IMR-90 (cell line): Measurements from ENCODE around the gene SLC38A3. TPM values are rescaled to one million over a fixed set of nuclear protein-coding genes. Genes with fewer than 3 reads are reported as not detected.
A peak's percentile ranks its signal among the peaks of the same experiment; 100 is the strongest.

Experiments used
- ATAC-seq: fragments of 200-7000 bp; cut with Tn5 transposase; 2 replicates; pipeline ENCODE4 v1.9.1; 2020; ENCODE audit warnings: low read depth, mild to moderate bottlenecking, moderate library complexity
- BruUV-seq: library from RNA; stranded (reverse); fragments of 400-500 nt; replicated peaks from 2 replicates; lab custom pipeline; 2021; lab: Mats Ljungman, UMichigan
- CTCF ChIA-PET: fragments of 300-600 bp; formaldehyde crosslinking; extraction: SDS; loops from one replicate; lab custom pipeline; 2021; ENCODE audit warnings: antibody characterized with exemption; lab: Yijun Ruan, JAX
- POLR2A ChIA-PET: fragments of 300-600 bp; sonication (Branson Sonifier 250); formaldehyde crosslinking; loops from one replicate; lab custom pipeline; 2022; ENCODE audit warnings: antibody characterized with exemption; ENCODE audit not compliant: unreplicated experiment; lab: Charles Lee
- DNase-seq: peaks from one replicate; pipeline ENCODE4 v3.0.0; 2013
- H2AFZ ChIP-seq: replicated peaks from 2 replicates; pipeline ENCODE3; 2013; ENCODE audit warnings: low read length, mild to moderate bottlenecking; ENCODE audit not compliant: poor library complexity
- H2AK5ac ChIP-seq: 2 replicates; pipeline ENCODE4 v1.6.1; 2013; ENCODE audit warnings: low read depth, low read length, inconsistent platforms
- H2AK9ac ChIP-seq: replicated peaks from 2 replicates; pipeline ENCODE3; 2013; ENCODE audit warnings: mild to moderate bottlenecking, low read depth, low read length, moderate library complexity; ENCODE audit not compliant: poor library complexity
- H2BK120ac ChIP-seq: 2 replicates; pipeline ENCODE4 v1.6.1; 2013; ENCODE audit warnings: low read depth, low read length, inconsistent platforms
- H2BK15ac ChIP-seq: 3 replicates; pipeline ENCODE4 v1.6.1; 2013; ENCODE audit warnings: low read depth, low read length, inconsistent platforms
- H2BK20ac ChIP-seq: 2 replicates; pipeline ENCODE4 v1.6.1; 2013; ENCODE audit warnings: low read depth, mild to moderate bottlenecking, inconsistent platforms, low read length, moderate library complexity
- H2BK5ac ChIP-seq: 2 replicates; pipeline ENCODE4 v1.6.1; 2013; ENCODE audit warnings: mild to moderate bottlenecking, low read depth, low read length, inconsistent platforms; ENCODE audit not compliant: poor library complexity, severe bottlenecking
- H3K14ac ChIP-seq: replicated peaks from 2 replicates; pipeline ENCODE4 v1.6.1; 2013; ENCODE audit warnings: low read depth, low read length, inconsistent platforms
- H3K18ac ChIP-seq: 2 replicates; pipeline ENCODE4 v1.6.1; 2013; ENCODE audit warnings: low read depth, low read length, control low read depth
- H3K23ac ChIP-seq: 2 replicates; pipeline ENCODE4 v1.6.1; 2013; ENCODE audit warnings: low read depth, low read length, inconsistent platforms
- H3K27ac ChIP-seq: 2 replicates; pipeline ENCODE4 v1.5.1; 2013; ENCODE audit warnings: mild to moderate bottlenecking, control low read depth, low read length; ENCODE audit not compliant: insufficient read depth
- H3K27me3 ChIP-seq: 2 replicates; pipeline ENCODE4 v1.6.1; 2013; ENCODE audit warnings: low read length; ENCODE audit not compliant: control insufficient read depth, insufficient read depth
- H3K36me3 ChIP-seq: 2 replicates; pipeline ENCODE4 v1.6.1; 2013; ENCODE audit warnings: low read length, mixed read lengths; ENCODE audit not compliant: control insufficient read depth, insufficient read depth
- H3K4ac ChIP-seq: 2 replicates; pipeline ENCODE4 v1.6.1; 2013; ENCODE audit warnings: low read depth, low read length, inconsistent platforms
- H3K4me1 ChIP-seq: 2 replicates; pipeline ENCODE4 v1.6.1; 2013; ENCODE audit warnings: low read length, mixed read lengths; ENCODE audit not compliant: control insufficient read depth, insufficient read depth
- H3K4me2 ChIP-seq: 2 replicates; pipeline ENCODE4 v1.6.1; 2013; ENCODE audit warnings: low read depth, mild to moderate bottlenecking, control low read depth, low read length, moderate library complexity
- H3K4me3 ChIP-seq: 2 replicates; pipeline ENCODE4 v1.5.1; 2013; ENCODE audit warnings: low read depth, mild to moderate bottlenecking, control low read depth, low read length, moderate library complexity; ENCODE audit not compliant: insufficient read depth
- H3K56ac ChIP-seq: 2 replicates; pipeline ENCODE4 v1.6.1; 2013; ENCODE audit warnings: low read length, inconsistent platforms; ENCODE audit not compliant: insufficient read depth; ENCODE audit errors: extremely low read depth
- H3K79me1 ChIP-seq, 2 experiments: 2 replicates each; pipeline ENCODE4 v1.6.1; 2013; ENCODE audit warnings: low read length in 2 of 2, inconsistent platforms in 1 of 2, low read depth in 1 of 2
- H3K9ac ChIP-seq: 2 replicates; pipeline ENCODE4 v1.6.1; 2013; ENCODE audit warnings: low read depth, low read length, control low read depth
- H3K9me1 ChIP-seq: 2 replicates; pipeline ENCODE4 v1.6.1; 2013; ENCODE audit warnings: low read length, inconsistent platforms; ENCODE audit not compliant: insufficient read depth
- H3K9me3 ChIP-seq: 2 replicates; pipeline ENCODE4 v1.6.1; 2013; ENCODE audit warnings: low read length; ENCODE audit not compliant: control insufficient read depth, insufficient read depth
- H4K20me1 ChIP-seq: 2 replicates; pipeline ENCODE4 v1.6.1; 2013; ENCODE audit warnings: low read length, inconsistent platforms; ENCODE audit not compliant: insufficient read depth
- H4K5ac ChIP-seq: 2 replicates; pipeline ENCODE4 v1.6.1; 2013; ENCODE audit warnings: mild to moderate bottlenecking, low read depth, low read length, control low read depth
- H4K8ac ChIP-seq, 2 experiments: 2 replicates each; pipeline ENCODE4 v1.6.1; 2013; ENCODE audit warnings: low read depth in 2 of 2, low read length in 2 of 2, control low read depth in 1 of 2, inconsistent platforms in 1 of 2
- H4K91ac ChIP-seq: 2 replicates; pipeline ENCODE4 v1.6.1; 2013; ENCODE audit warnings: low read depth, low read length, inconsistent platforms; ENCODE audit not compliant: insufficient read depth
- BHLHE40 ChIP-seq: fragments of 150-350 bp; IDR thresholded peaks from 2 replicates; pipeline ENCODE4 v1.6.1; 2016; ENCODE audit warnings: mild to moderate bottlenecking, low read depth, low read length
- CHD1 ChIP-seq: IDR thresholded peaks from 2 replicates; pipeline ENCODE4 v1.6.1; 2012; ENCODE audit warnings: low read depth, low read length, improper control_type of control experiment
- FOS ChIP-seq: fragments of 150-350 bp; IDR thresholded peaks from 2 replicates; pipeline ENCODE4 v1.6.1; 2016; ENCODE audit warnings: low read depth, low read length
- MAFK ChIP-seq: IDR thresholded peaks from 2 replicates; pipeline ENCODE4 v1.6.1; 2012; ENCODE audit warnings: low read depth, low read length, improper control_type of control experiment
- MAZ ChIP-seq: IDR thresholded peaks from 2 replicates; pipeline ENCODE4 v1.6.1; 2012; ENCODE audit warnings: low read depth, mild to moderate bottlenecking, low read length, improper control_type of control experiment, moderate library complexity, borderline replicate concordance
- MXI1 ChIP-seq: IDR thresholded peaks from 2 replicates; pipeline ENCODE4 v1.6.1; 2012; ENCODE audit warnings: low read depth, mild to moderate bottlenecking, low read length, moderate library complexity, borderline replicate concordance
- POLR2A ChIP-seq: IDR thresholded peaks from 2 replicates; pipeline ENCODE4 v1.6.1; 2012; ENCODE audit warnings: mild to moderate bottlenecking, low read depth, low read length
- RCOR1 ChIP-seq: IDR thresholded peaks from 2 replicates; pipeline ENCODE4 v1.6.1; 2012; ENCODE audit warnings: mild to moderate bottlenecking, low read length, improper control_type of control experiment; ENCODE audit not compliant: insufficient replicate concordance
- SMC3 ChIP-seq: fragments of 150-350 bp; IDR thresholded peaks from 2 replicates; pipeline ENCODE4 v1.6.1; 2016; ENCODE audit warnings: low read depth, mild to moderate bottlenecking, antibody characterized with exemption, low read length, moderate library complexity
- WGBS, 2 experiments: methylation state at CpG; one replicate each; pipeline versions ENCODE4 v1.1.5 to v1.1.7; 2013; ENCODE audit warnings: missing lambda C conversion rate in 2 of 2; ENCODE audit not compliant: insufficient read length in 1 of 2; ENCODE audit errors: extremely low coverage in 2 of 2; 5-methylcytosine and 5-hydroxymethylcytosine counted together
- dilution Hi-C: fragments of 300-500 bp; cut with HindIII; formaldehyde crosslinking; loops from one replicate; pipeline ENCODE4 v1.14.3; 2018; ENCODE audit warnings: low sequenced_read_pairs; ENCODE audit not compliant: unreplicated experiment
- in situ Hi-C: fragments of 300-500 bp; cut with MboI; formaldehyde crosslinking; loops from 3 replicates; pipeline ENCODE4 v1.14.3; 2019; ENCODE audit warnings: low sequenced_read_pairs, inconsistent platforms, mixed read lengths
- intact Hi-C: fragments of 100-400 bp; cut with micrococcal nuclease; formaldehyde crosslinking; loops from 2 replicates; pipeline ENCODE4 v1.10.0; 2022
- polyA plus RNA-seq, 3 experiments: library from polyadenylated mRNA; depleted of rRNA; stranded (reverse); fragments of >200 nt; gene quantifications; 2 replicates each; pipeline ENCODE4 v1.2.3, GENCODE V29; 2012; ENCODE audit warnings: low replicate concordance in 1 of 3
- total RNA-seq: library from RNA; depleted of rRNA; stranded (reverse); fragments of >200 nt; gene quantifications from 2 replicates; pipeline ENCODE4 v1.2.3, GENCODE V29; 2012
- TF ChIP-seq, protein P1 (sequence below): fragments of 150-350 bp; IDR thresholded peaks from 2 replicates; pipeline ENCODE4 v1.6.1; 2016; ENCODE audit warnings: low read depth, mild to moderate bottlenecking, low read length, moderate library complexity, borderline replicate concordance
- TF ChIP-seq, protein P2 (sequence below): fragments of 150-350 bp; IDR thresholded peaks from 2 replicates; pipeline ENCODE4 v1.6.1; 2017; ENCODE audit warnings: mild to moderate bottlenecking, antibody characterized with exemption, low read length, low read depth
- TF ChIP-seq, protein P3 (sequence below): conservative IDR thresholded peaks from 2 replicates; pipeline ENCODE4 v1.5.1; 2012; ENCODE audit warnings: mild to moderate bottlenecking, low read depth, low read length, improper control_type of control experiment

The SLC38A3 gene
- total and polyA plus RNA-seq, 2 of the 4 experiments (the other 2 are of a cell fraction): 0.12 to 0.36 TPM

DNA sequence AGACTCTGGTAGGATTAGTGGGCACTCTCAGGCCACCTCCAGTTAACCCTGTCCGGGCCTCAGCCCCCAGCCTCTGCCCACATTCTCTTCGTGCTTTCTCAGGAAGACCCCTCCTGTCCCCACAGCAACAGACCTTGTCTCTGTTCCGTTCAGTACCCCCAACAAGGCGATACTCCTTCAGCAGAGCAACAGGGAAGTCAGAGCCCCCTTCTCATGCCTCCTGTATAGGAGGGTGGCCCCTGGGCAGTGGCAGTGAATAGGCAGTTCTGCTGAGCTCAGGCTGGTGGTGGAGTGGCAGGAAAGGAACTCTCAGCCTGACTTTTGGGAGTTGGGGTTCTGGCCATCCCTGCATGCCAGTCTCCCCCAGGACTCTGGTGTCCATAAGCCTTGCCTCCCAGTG is 64.4 kb downstream of the SLC38A3 start:
- peak overlapping the region; percentile 56 to 94; a peak in 3 of 4 replicates for H4K8ac ChIP-seq
- peak overlapping the region; percentile 71 for H2AFZ ChIP-seq
- peak overlapping the region; percentile 83 for H2BK5ac ChIP-seq
- H2BK120ac ChIP-seq: peak overlapping the region; percentile 95
- ATAC-seq (no peak), DNase-seq (no peak)
- no peaks in the 10 kb centered on the region for H3K27me3 ChIP-seq
- BruUV-seq: no TSS peak
- 50% methylated on average over 2 of the region's 4 CpGs; no CpG with 5 or more reads in 1 of the 2 experiments for WGBS, 2 experiments
- H3K36me3 ChIP-seq: peaks cover 4% of the 10 kb centered on the region; the same call in 1 of the 2 replicates
- TF ChIP-seq RCOR1 (no peak), FOS (no peak), MXI1 (no peak), MAZ (no peak), BHLHE40 (no peak), MAFK (no peak), CHD1 (no peak), POLR2A (no peak), SMC3 (no peak)
- TF ChIP-seq, protein P1, sequence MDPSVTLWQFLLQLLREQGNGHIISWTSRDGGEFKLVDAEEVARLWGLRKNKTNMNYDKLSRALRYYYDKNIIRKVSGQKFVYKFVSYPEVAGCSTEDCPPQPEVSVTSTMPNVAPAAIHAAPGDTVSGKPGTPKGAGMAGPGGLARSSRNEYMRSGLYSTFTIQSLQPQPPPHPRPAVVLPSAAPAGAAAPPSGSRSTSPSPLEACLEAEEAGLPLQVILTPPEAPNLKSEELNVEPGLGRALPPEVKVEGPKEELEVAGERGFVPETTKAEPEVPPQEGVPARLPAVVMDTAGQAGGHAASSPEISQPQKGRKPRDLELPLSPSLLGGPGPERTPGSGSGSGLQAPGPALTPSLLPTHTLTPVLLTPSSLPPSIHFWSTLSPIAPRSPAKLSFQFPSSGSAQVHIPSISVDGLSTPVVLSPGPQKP: no peak
- TF ChIP-seq, protein P2, sequence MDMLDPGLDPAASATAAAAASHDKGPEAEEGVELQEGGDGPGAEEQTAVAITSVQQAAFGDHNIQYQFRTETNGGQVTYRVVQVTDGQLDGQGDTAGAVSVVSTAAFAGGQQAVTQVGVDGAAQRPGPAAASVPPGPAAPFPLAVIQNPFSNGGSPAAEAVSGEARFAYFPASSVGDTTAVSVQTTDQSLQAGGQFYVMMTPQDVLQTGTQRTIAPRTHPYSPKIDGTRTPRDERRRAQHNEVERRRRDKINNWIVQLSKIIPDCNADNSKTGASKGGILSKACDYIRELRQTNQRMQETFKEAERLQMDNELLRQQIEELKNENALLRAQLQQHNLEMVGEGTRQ: no peak
- TF ChIP-seq, protein P3, sequence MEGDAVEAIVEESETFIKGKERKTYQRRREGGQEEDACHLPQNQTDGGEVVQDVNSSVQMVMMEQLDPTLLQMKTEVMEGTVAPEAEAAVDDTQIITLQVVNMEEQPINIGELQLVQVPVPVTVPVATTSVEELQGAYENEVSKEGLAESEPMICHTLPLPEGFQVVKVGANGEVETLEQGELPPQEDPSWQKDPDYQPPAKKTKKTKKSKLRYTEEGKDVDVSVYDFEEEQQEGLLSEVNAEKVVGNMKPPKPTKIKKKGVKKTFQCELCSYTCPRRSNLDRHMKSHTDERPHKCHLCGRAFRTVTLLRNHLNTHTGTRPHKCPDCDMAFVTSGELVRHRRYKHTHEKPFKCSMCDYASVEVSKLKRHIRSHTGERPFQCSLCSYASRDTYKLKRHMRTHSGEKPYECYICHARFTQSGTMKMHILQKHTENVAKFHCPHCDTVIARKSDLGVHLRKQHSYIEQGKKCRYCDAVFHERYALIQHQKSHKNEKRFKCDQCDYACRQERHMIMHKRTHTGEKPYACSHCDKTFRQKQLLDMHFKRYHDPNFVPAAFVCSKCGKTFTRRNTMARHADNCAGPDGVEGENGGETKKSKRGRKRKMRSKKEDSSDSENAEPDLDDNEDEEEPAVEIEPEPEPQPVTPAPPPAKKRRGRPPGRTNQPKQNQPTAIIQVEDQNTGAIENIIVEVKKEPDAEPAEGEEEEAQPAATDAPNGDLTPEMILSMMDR: no peak
- peak overlapping the region; percentile 92 for H3K14ac ChIP-seq
- H3K4me2 ChIP-seq: peak overlapping the region; percentile 71
- H4K20me1 ChIP-seq: no peaks in the 10 kb centered on the region
- dilution Hi-C loops (no loop called here), in situ Hi-C loops (no loop called here), intact Hi-C loops (no loop called here)
- peaks cover 39% of the 10 kb centered on the region for H3K9me1 ChIP-seq
- H3K23ac ChIP-seq: peak overlapping the region; percentile 85
- H3K18ac ChIP-seq: peak overlapping the region; percentile 68
- peak overlapping the region; percentile 77 for H3K9ac ChIP-seq
- H2BK15ac ChIP-seq: peak overlapping the region; percentile 67; the same call in 2 of the 3 replicates
- H3K27ac ChIP-seq: peak overlapping the region; percentile 80
- peak overlapping the region; percentile 88 for H2BK20ac ChIP-seq
- H3K4me3 ChIP-seq: peak overlapping the region; percentile 23
- H3K4ac ChIP-seq: peak overlapping the region; percentile 98
- H3K4me1 ChIP-seq: peaks cover 58% of the 10 kb centered on the region
- ChIA-PET CTCF (interaction anchor here (1.0 to 2.2 kb wide), 3 partner anchors 9 to 43 kb away, joined by 4 to 7 read pairs (median 4); no protein-coding TSS in a partner anchor), POLR2A (no interaction called here)
- peaks cover 3 to 45% of the 10 kb centered on the region in 2 experiments; a peak in 3 of 4 replicates for H3K79me1 ChIP-seq
- H3K9me3 ChIP-seq: no peaks in the 10 kb centered on the region
- peak overlapping the region; percentile 79 for H4K5ac ChIP-seq
- H3K56ac ChIP-seq: no peak overlapping the region
- H2AK5ac ChIP-seq: peak overlapping the region; percentile 98
- peak overlapping the region; percentile 91 for H4K91ac ChIP-seq
- H2AK9ac ChIP-seq: peak overlapping the region; percentile 95
